HepG2 (cell line): ENCODE measurements around the gene HOXA4. TPM values are rescaled to one million over a fixed set of nuclear protein-coding genes. Genes with fewer than 3 reads are reported as not detected.

Experiments used
- ATF6 ChIP-seq: sonication (generic); formaldehyde crosslinking; conservative IDR thresholded peaks from 2 replicates; pipeline ENCODE4 v1.4.0; 2020; ENCODE audit warnings: missing genetic modification reagents
- ATF7 ChIP-seq, 2 experiments: fragments of 450-650 bp in 1 of 2; sonication (generic) in 1 of 2; formaldehyde crosslinking in 1 of 2; IDR thresholded peaks; 2 replicates each; pipeline versions ENCODE4 v1.4.0 to v1.6.1; 2016 to 2020; ENCODE audit warnings: antibody characterized with exemption in 1 of 2, mild to moderate bottlenecking in 1 of 2, missing genetic modification reagents in 1 of 2
- EHMT2 ChIP-seq: fragments of 200-600 bp; sonication (generic); IDR thresholded peaks from 2 replicates; pipeline ENCODE4 v1.7.0; 2017; ENCODE audit warnings: antibody characterized with exemption, low read depth, low read length, borderline replicate concordance
- IRX3 ChIP-seq: sonication (generic); formaldehyde crosslinking; IDR thresholded peaks from 2 replicates; pipeline ENCODE4 v1.8.1; 2023; ENCODE audit warnings: mild to moderate bottlenecking, low read depth, missing genetic modification reagents, borderline replicate concordance
- MNT ChIP-seq: fragments of 450-650 bp; IDR thresholded peaks from 2 replicates; pipeline ENCODE4 v1.6.1; 2016
- MYC ChIP-seq: sonication (generic); formaldehyde crosslinking; IDR thresholded peaks from 2 replicates; pipeline ENCODE4 v1.9.0; 2021; ENCODE audit warnings: missing genetic modification reagents, borderline replicate concordance
- PCBP2 ChIP-seq: fragments of 200-400 bp; formaldehyde crosslinking; optimal IDR thresholded peaks from 2 replicates; pipeline ENCODE3; 2018; ENCODE audit warnings: low read length, low read depth; ENCODE audit not compliant: poor library complexity, severe bottlenecking
- RFX3 ChIP-seq: IDR thresholded peaks from 2 replicates; pipeline ENCODE4 v1.6.1; 2016; ENCODE audit warnings: missing biosample characterization, missing genetic modification reagents
- SALL2 ChIP-seq: sonication (generic); formaldehyde crosslinking; IDR thresholded peaks from 2 replicates; pipeline ENCODE4 v1.8.1; 2023; ENCODE audit warnings: mild to moderate bottlenecking, missing genetic modification reagents, inconsistent platforms
- SETDB1 ChIP-seq: sonication (generic); formaldehyde crosslinking; IDR thresholded peaks from 2 replicates; pipeline ENCODE4 v1.5.1; 2020; ENCODE audit warnings: missing genetic modification reagents, mild to moderate bottlenecking, borderline replicate concordance
- TAF15 ChIP-seq: fragments of 200-400 bp; formaldehyde crosslinking; IDR thresholded peaks from one replicate; pipeline ENCODE4 v1.6.1; 2018; ENCODE audit warnings: mild to moderate bottlenecking, low read depth, low read length; ENCODE audit not compliant: poor library complexity, severe bottlenecking
- TEF ChIP-seq: sonication (generic); formaldehyde crosslinking; IDR thresholded peaks from 2 replicates; pipeline ENCODE4 v1.5.0; 2020; ENCODE audit warnings: missing genetic modification reagents
- YEATS4 ChIP-seq: sonication (generic); formaldehyde crosslinking; IDR thresholded peaks from 2 replicates; pipeline ENCODE4 v1.4.0; 2020; ENCODE audit warnings: missing genetic modification reagents, borderline replicate concordance
- ZFAT ChIP-seq: sonication (generic); formaldehyde crosslinking; conservative IDR thresholded peaks from 2 replicates; pipeline ENCODE4 v1.8.1; 2023; ENCODE audit warnings: missing genetic modification reagents, inconsistent platforms
- ZKSCAN1 ChIP-seq: fragments of 150-350 bp; IDR thresholded peaks from 2 replicates; pipeline ENCODE4 v1.6.1; 2014; ENCODE audit warnings: low read length
- ZMYM4 ChIP-seq: sonication (generic); formaldehyde crosslinking; IDR thresholded peaks from 2 replicates; pipeline ENCODE4 v1.8.1; 2023; ENCODE audit warnings: mild to moderate bottlenecking, missing genetic modification reagents
- ZNF180 ChIP-seq: sonication (generic); formaldehyde crosslinking; IDR thresholded peaks from 2 replicates; pipeline ENCODE4 v1.4.0; 2020; ENCODE audit warnings: low read depth, missing genetic modification reagents, borderline replicate concordance
- ZNF263 ChIP-seq: sonication (generic); formaldehyde crosslinking; IDR thresholded peaks from 2 replicates; pipeline ENCODE4 v1.4.0; 2020; ENCODE audit warnings: missing genetic modification reagents
- ZNF281 ChIP-seq: sonication (generic); formaldehyde crosslinking; IDR thresholded peaks from 2 replicates; pipeline ENCODE4 v1.4.0; 2020; ENCODE audit warnings: missing genetic modification reagents, borderline replicate concordance
- ZNF710 ChIP-seq: sonication (generic); formaldehyde crosslinking; IDR thresholded peaks from 2 replicates; pipeline ENCODE4 v1.5.0; 2020; ENCODE audit warnings: mild to moderate bottlenecking, missing genetic modification reagents, borderline replicate concordance
- polyA plus RNA-seq, 8 experiments: library from polyadenylated mRNA; depleted of rRNA in 3 of 8; stranded (reverse) in 7 of 8; unstranded in 1 of 8; fragments of >200 nt; fragmentation: Illumina TruSeq in 4 of 8; extraction: Trizol in 4 of 8; gene quantifications; 2 replicates each; pipeline versions ENCODE4 v1.2.1 to v1.2.3, GENCODE V29; 2011 to 2016; ENCODE audit warnings: low read depth in 4 of 8, missing spikeins in 1 of 8, mixed read lengths in 1 of 8; ENCODE audit not compliant: insufficient read depth in 1 of 8
- total RNA-seq, 5 experiments: library from RNA; depleted of rRNA; stranded (reverse); fragments of >200 nt; fragmentation: Illumina TruSeq; extraction: Trizol; gene quantifications; 2 replicates each; pipeline ENCODE4 v1.2.3, GENCODE V29; 2016; ENCODE audit warnings: low read depth in 1 of 5

The HOXA4 gene
- total and polyA plus RNA-seq, 2 of the 13 experiments (the other 11 are each of a cell fraction or from before 2014, with no cell fraction given), result 2.4 to 5.4 TPM

GRCh38 chr7:27160546-27161213 is 30.1 kb upstream of the HOXA4 start (continued):
- TF ChIP-seq ATF6 (CRISPR knock-in tag) (no peak), IRX3 (CRISPR knock-in tag) (no peak), ZNF710 (peak; percentile 58; the same call in 1 of the 2 replicates), MYC (peak; percentile 15; the same call in 1 of the 2 replicates), PCBP2 (no peak), ZFAT (no peak), ATF7 (IDR thresholded peaks at IDR 0.05) (no peak), ATF7 (CRISPR knock-in tag; IDR thresholded peaks at IDR 0.05) (no peak), TEF (CRISPR knock-in tag) (no peak), SETDB1 (no peak), TAF15 (no peak), ZNF180 (CRISPR knock-in tag) (no peak), ZKSCAN1 (no peak), SALL2 (CRISPR knock-in tag) (no peak), EHMT2 (no peak), ZNF263 (CRISPR knock-in tag) (no peak), YEATS4 (CRISPR knock-in tag) (no peak), ZNF281 (CRISPR knock-in tag) (no peak), MNT (no peak), ZMYM4 (CRISPR knock-in tag) (0 out of 2 replicates have a peak, but pooled peaks have one; percentile 26), RFX3 (no peak)
